Liver (tissue), 3 donors: Measurements from ENCODE around the gene MYBPC3.

Source experiments
- ATF3 ChIP-seq: IDR thresholded peaks from 2 replicates; pipeline ENCODE4 v1.6.1; 2016; ENCODE audit warnings: antibody characterized with exemption
- CTCF ChIP-seq: fragments of 150-350 bp; IDR thresholded peaks from 2 replicates; pipeline ENCODE4 v1.5.1; 2017; ENCODE audit warnings: improper control_type of control experiment, low read depth, low read length; ENCODE audit not compliant: missing input control
- MAX ChIP-seq: IDR thresholded peaks from 2 replicates; pipeline ENCODE4 v1.6.1; 2016; ENCODE audit warnings: antibody characterized with exemption
- RAD21 ChIP-seq, 2 donors: IDR thresholded peaks; 2 replicates each; pipeline ENCODE4 v1.6.1; 2016; ENCODE audit warnings: antibody characterized with exemption in 2 of 2, mild to moderate bottlenecking in 2 of 2
- TAF1 ChIP-seq: conservative IDR thresholded peaks from 2 replicates; pipeline ENCODE4 v1.6.1; 2016; ENCODE audit warnings: antibody characterized with exemption, mild to moderate bottlenecking
- YY1 ChIP-seq: IDR thresholded peaks from 2 replicates; pipeline ENCODE4 v1.6.1; 2016; ENCODE audit warnings: antibody characterized with exemption, mild to moderate bottlenecking
- donor health status: healthy.
- donor health status: healthy.

- TF ChIP-seq TAF1 (no peak), CTCF (no peak), RAD21 (IDR thresholded peaks at IDR 0.05) (no peak), ATF3 (no peak), MAX (no peak), YY1 (no peak)
These were observed 20.8 kb downstream of the MYBPC3 start for GRCh38 chr11:47331454-47332302.
